Activated effector memory CD4-positive, alpha-beta T cell treated with Interleukin-2 at 50 U/mL for 16 hours (primary cell): ENCODE measurements around the gene ADAMTSL1.

Experiments
- DNase-seq: peaks from one replicate; pipeline ENCODE4 v3.0.0-alpha.2; 2020

Gene ADAMTSL1

GRCh38 chr9:18783909-18784308, 310.0 kb downstream of the ADAMTSL1 start:
- DNase-seq, result no peak

GRCh38 chr9:18785604-18786003, 311.7 kb downstream of the ADAMTSL1 start:
- no peak for DNase-seq

- DNase-seq, result no peak
Observed at GRCh38 chr9:18786196-18786595, 312.2 kb downstream of the ADAMTSL1 start.

GRCh38 chr9:18786911-18787650, 313.1 kb downstream of the ADAMTSL1 start:
- DNase-seq, result no peak

GRCh38 chr9:18788256-18788655, 314.3 kb downstream of the ADAMTSL1 start:
- no peak for DNase-seq

- DNase-seq, result no peak
Observed at GRCh38 chr9:18791074-18791473, 317.1 kb downstream of the ADAMTSL1 start.

GRCh38 chr9:18793122-18793521, 319.2 kb downstream of the ADAMTSL1 start:
- DNase-seq, result no peak

- DNase-seq, result no peak
Observed at GRCh38 chr9:18795947-18796671, 322.2 kb downstream of the ADAMTSL1 start.

GRCh38 chr9:18796696-18797270, 322.8 kb downstream of the ADAMTSL1 start:
- DNase-seq, result no peak

- DNase-seq, result no peak
Observed at GRCh38 chr9:18798106-18798505, 324.2 kb downstream of the ADAMTSL1 start.

- no peak for DNase-seq
Observed at GRCh38 chr9:18798508-18799290, 324.7 kb downstream of the ADAMTSL1 start.

- no peak for DNase-seq
Observed at GRCh38 chr9:18799428-18799827, 325.5 kb downstream of the ADAMTSL1 start.

GRCh38 chr9:18800579-18800978, 326.6 kb downstream of the ADAMTSL1 start:
- no peak for DNase-seq

GRCh38 chr9:18805386-18805785, 331.4 kb downstream of the ADAMTSL1 start:
- DNase-seq, result no peak

GRCh38 chr9:18806232-18807080, 332.5 kb downstream of the ADAMTSL1 start:
- no peak for DNase-seq

GRCh38 chr9:18810581-18810980, 336.6 kb downstream of the ADAMTSL1 start:
- DNase-seq, result no peak

- no peak for DNase-seq
Observed at GRCh38 chr9:18811171-18811570, 337.2 kb downstream of the ADAMTSL1 start.

GRCh38 chr9:18819418-18819817, 345.5 kb downstream of the ADAMTSL1 start:
- DNase-seq, result no peak

GRCh38 chr9:18820566-18821095, 346.7 kb downstream of the ADAMTSL1 start:
- no peak for DNase-seq

GRCh38 chr9:18821788-18822187, 347.8 kb downstream of the ADAMTSL1 start:
- DNase-seq, result no peak

- DNase-seq, result no peak
Observed at GRCh38 chr9:18822850-18823249, 348.9 kb downstream of the ADAMTSL1 start.

- no peak for DNase-seq
Observed at GRCh38 chr9:18824095-18824666, 350.2 kb downstream of the ADAMTSL1 start.
